HFFc6 (cell line): Measurements from ENCODE around the gene TSPAN17. TPM values are rescaled to one million over a fixed set of nuclear protein-coding genes. Genes with fewer than 3 reads are reported as not detected.

Experiments
- DNase-seq: peaks from one replicate; pipeline ENCODE4 v3.0.0-alpha.2; 2018
- H3K27ac Mint-ChIP-seq: 2 replicates; pipeline ENCODE4 v1.8.0; 2020; ENCODE audit warnings: mild to moderate bottlenecking, mixed read lengths
- H3K27me3 Mint-ChIP-seq: 2 replicates; pipeline ENCODE4 v1.8.0; 2021; ENCODE audit warnings: mild to moderate bottlenecking, moderate library complexity, mixed read lengths; ENCODE audit not compliant: insufficient read depth
- H3K36me3 Mint-ChIP-seq: 2 replicates; pipeline ENCODE4 v1.8.0; 2021; ENCODE audit warnings: low read depth, mixed read lengths
- H3K4me1 Mint-ChIP-seq: 2 replicates; pipeline ENCODE4 v1.8.0; 2020; ENCODE audit warnings: low read depth, mixed read lengths
- H3K4me3 Mint-ChIP-seq: 2 replicates; pipeline ENCODE4 v1.8.0; 2020; ENCODE audit warnings: mild to moderate bottlenecking, moderate library complexity, mixed read lengths
- H3K9me3 Mint-ChIP-seq: 2 replicates; pipeline ENCODE4 v1.8.0; 2020; ENCODE audit warnings: mild to moderate bottlenecking, mixed read lengths
- CTCF ChIP-seq: fragments of 200-600 bp; sonication (generic); IDR thresholded peaks from 2 replicates; pipeline ENCODE4 v1.5.0; 2021; ENCODE audit warnings: antibody characterized with exemption, mild to moderate bottlenecking
- total RNA-seq, 6 experiments: library from RNA; stranded (reverse); fragmentation: NEBNext Ultra II Directional; extraction: Animal tissue kit (Norgen Biotek cat#: 25700); gene quantifications; 2 replicates in 1 of 6; 3 replicates in 5 of 6; pipeline ENCODE4 v1.2.3, GENCODE V29; 2021

TSPAN17 gene
- total RNA-seq, 6 experiments from 2014 or later = 51.4 to 64.9 (median 57.6) TPM

- TF ChIP-seq CTCF = no peak
- peak; percentile 22 for DNase-seq
- Mint-ChIP-seq H3K4me1 (peaks cover 15% of the 10 kb centered on the region), H3K4me3 (no peak overlapping the region), H3K27me3 (no peaks in the 10 kb centered on the region), H3K27ac (peak overlapping the region; percentile 1; the same call in 1 of the 2 replicates), H3K36me3 (peaks cover 5% of the 10 kb centered on the region; the same call in 1 of the 2 replicates), H3K9me3 (no peaks in the 10 kb centered on the region)
These were observed 6.4 kb downstream of the TSPAN17 start for GRCh38 chr5:176653401-176654385.

- H3K4me1 Mint-ChIP-seq = peaks cover 14% of the 10 kb centered on the region
- no peak for DNase-seq
- H3K36me3 Mint-ChIP-seq = peaks cover 5% of the 10 kb centered on the region; the same call in 1 of the 2 replicates
- H3K9me3 Mint-ChIP-seq = no peaks in the 10 kb centered on the region
- H3K4me3 Mint-ChIP-seq = no peak overlapping the region
- no peak overlapping the region for H3K27ac Mint-ChIP-seq
- no peak for TF ChIP-seq CTCF
- no peaks in the 10 kb centered on the region for H3K27me3 Mint-ChIP-seq
These were observed 7.6 kb downstream of the TSPAN17 start for GRCh38 chr5:176654856-176655255.

GRCh38 chr5:176656467-176656990 is 9.2 kb downstream of the TSPAN17 start:
- no peak overlapping the region for H3K27ac Mint-ChIP-seq
- DNase-seq = no peak
- H3K4me3 Mint-ChIP-seq = no peak overlapping the region
- H3K9me3 Mint-ChIP-seq = no peaks in the 10 kb centered on the region
- peaks cover 14% of the 10 kb centered on the region for H3K4me1 Mint-ChIP-seq
- TF ChIP-seq CTCF = no peak
- H3K27me3 Mint-ChIP-seq = no peaks in the 10 kb centered on the region
- peaks cover 5% of the 10 kb centered on the region; the same call in 1 of the 2 replicates for H3K36me3 Mint-ChIP-seq

GRCh38 chr5:176658007-176658599 is 10.8 kb downstream of the TSPAN17 start:
- Mint-ChIP-seq H3K27me3 (peaks cover 8% of the 10 kb centered on the region; the same call in 1 of the 2 replicates), H3K4me1 (peaks cover 12% of the 10 kb centered on the region), H3K27ac (no peak overlapping the region), H3K36me3 (peaks cover 5% of the 10 kb centered on the region; the same call in 1 of the 2 replicates), H3K9me3 (no peaks in the 10 kb centered on the region), H3K4me3 (no peak overlapping the region)
- peak; percentile 83 for TF ChIP-seq CTCF
- peak; percentile 37 for DNase-seq

- H3K27ac Mint-ChIP-seq = no peak overlapping the region
- DNase-seq = no peak
These were observed 11.7 kb downstream of the TSPAN17 start for GRCh38 chr5:176658817-176659511.

More at GRCh38 chr5:176658817-176659511, 11.7 kb downstream of the TSPAN17 start:
- Mint-ChIP-seq H3K27me3 (peaks cover 17% of the 10 kb centered on the region), H3K4me1 (peaks cover 5% of the 10 kb centered on the region; the same call in 1 of the 2 replicates), H3K36me3 (no peaks in the 10 kb centered on the region; the same call in 1 of the 2 replicates), H3K4me3 (no peak overlapping the region), H3K9me3 (no peaks in the 10 kb centered on the region)
- no peak for TF ChIP-seq CTCF
